WTC11 (cell line): ENCODE data around the gene RBMS2. TPM values are rescaled to one million over a fixed set of nuclear protein-coding genes. Genes with fewer than 3 reads are reported as not detected.

Experiments
- ATAC-seq: fragments of 200-7000 bp; cut with Tn5 transposase; 2 replicates; pipeline ENCODE4 v1.10.0; 2021; ENCODE audit warnings: mild to moderate bottlenecking, moderate library complexity
- CTCF ChIA-PET: fragments of 300-600 bp; sonication (Branson Sonifier 250); formaldehyde crosslinking; loops from one replicate; lab custom pipeline; 2021; ENCODE audit warnings: antibody characterized with exemption; lab: Charles Lee
- POLR2A ChIA-PET: fragments of 350-600 bp; sonication (Branson Sonifier 250); formaldehyde crosslinking; loops from one replicate; lab custom pipeline; 2021; ENCODE audit warnings: antibody characterized with exemption; lab: Charles Lee
- DNase-seq: peaks from one replicate; pipeline ENCODE4 v3.0.0; 2021; ENCODE audit warnings: low spot score
- H3K27ac Mint-ChIP-seq: 2 replicates; pipeline ENCODE4 v1.8.0; 2021; ENCODE audit warnings: mixed read lengths
- H3K27me3 Mint-ChIP-seq: 2 replicates; pipeline ENCODE4 v1.8.0; 2021; ENCODE audit warnings: low read depth, mild to moderate bottlenecking, moderate library complexity, mixed read lengths
- H3K36me3 Mint-ChIP-seq: 2 replicates; pipeline ENCODE4 v1.8.0; 2021; ENCODE audit warnings: mixed read lengths
- H3K4me1 Mint-ChIP-seq: 2 replicates; pipeline ENCODE4 v1.8.0; 2022; ENCODE audit warnings: mixed read lengths
- H3K4me3 Mint-ChIP-seq: 2 replicates; pipeline ENCODE4 v1.8.0; 2021; ENCODE audit warnings: mild to moderate bottlenecking, moderate library complexity, mixed read lengths
- H3K9me3 Mint-ChIP-seq: 2 replicates; pipeline ENCODE4 v1.8.0; 2021; ENCODE audit warnings: mixed read lengths
- CBFB ChIP-seq: sonication (generic); formaldehyde crosslinking; IDR thresholded peaks from 2 replicates; pipeline ENCODE4 v1.8.1; 2022; ENCODE audit warnings: mild to moderate bottlenecking, low read depth, missing genetic modification reagents
- CREB1 ChIP-seq: sonication (generic); formaldehyde crosslinking; IDR thresholded peaks from 2 replicates; pipeline ENCODE4 v1.8.0; 2023; ENCODE audit warnings: mild to moderate bottlenecking, missing genetic modification reagents
- CREM ChIP-seq: sonication (generic); formaldehyde crosslinking; IDR thresholded peaks from 2 replicates; pipeline ENCODE4 v1.8.1; 2022; ENCODE audit warnings: mild to moderate bottlenecking, missing genetic modification reagents, moderate library complexity
- EMX1 ChIP-seq: fragments of 250-450 bp; sonication (Bioruptor Pico); IDR thresholded peaks from 2 replicates; pipeline ENCODE4 v1.8.0; 2021; ENCODE audit warnings: mild to moderate bottlenecking
- FOXK1 ChIP-seq: sonication (generic); formaldehyde crosslinking; IDR thresholded peaks from 2 replicates; pipeline ENCODE4 v1.8.0; 2022; ENCODE audit warnings: mild to moderate bottlenecking, moderate library complexity, missing genetic modification reagents
- MXD4 ChIP-seq: fragments of 250-450 bp; sonication (Bioruptor Pico); IDR thresholded peaks from 2 replicates; pipeline ENCODE4 v1.8.0; 2021; ENCODE audit warnings: mild to moderate bottlenecking, moderate library complexity, borderline replicate concordance
- PRRX2 ChIP-seq: fragments of 250-450 bp; sonication (Bioruptor Pico); IDR thresholded peaks from 2 replicates; pipeline ENCODE4 v1.8.0; 2021; ENCODE audit warnings: mild to moderate bottlenecking
- RELA ChIP-seq: sonication (generic); formaldehyde crosslinking; IDR thresholded peaks from 2 replicates; pipeline ENCODE4 v1.8.1; 2022; ENCODE audit warnings: missing genetic modification reagents, mild to moderate bottlenecking, borderline replicate concordance
- SMAD3 ChIP-seq: sonication (generic); formaldehyde crosslinking; IDR thresholded peaks from 2 replicates; pipeline ENCODE4 v1.8.0; 2022; ENCODE audit warnings: missing genetic modification reagents, mild to moderate bottlenecking, borderline replicate concordance
- SP1 ChIP-seq: sonication (generic); formaldehyde crosslinking; conservative IDR thresholded peaks from 2 replicates; pipeline ENCODE4 v1.8.1; 2022; ENCODE audit warnings: missing genetic modification reagents
- TEAD1 ChIP-seq: sonication (generic); formaldehyde crosslinking; IDR thresholded peaks from 2 replicates; pipeline ENCODE4 v1.8.0; 2022; ENCODE audit warnings: mild to moderate bottlenecking, missing genetic modification reagents
- ZNF121 ChIP-seq: sonication (generic); formaldehyde crosslinking; IDR thresholded peaks from 2 replicates; pipeline ENCODE4 v1.8.0; 2023; ENCODE audit warnings: missing genetic modification reagents
- ZNF263 ChIP-seq: sonication (generic); formaldehyde crosslinking; IDR thresholded peaks from 2 replicates; pipeline ENCODE4 v1.8.1; 2022; ENCODE audit warnings: low read depth, mild to moderate bottlenecking, moderate library complexity, missing genetic modification reagents
- ZNF317 ChIP-seq: sonication (generic); formaldehyde crosslinking; IDR thresholded peaks from 2 replicates; pipeline ENCODE4 v1.8.1; 2023; ENCODE audit warnings: low read depth, mild to moderate bottlenecking, moderate library complexity, missing genetic modification reagents, borderline replicate concordance
- ZNF423 ChIP-seq: fragments of 250-450 bp; sonication (Bioruptor Pico); IDR thresholded peaks from 2 replicates; pipeline ENCODE4 v2.1.2; 2022; ENCODE audit warnings: mild to moderate bottlenecking, moderate library complexity
- ZNF671 ChIP-seq: fragments of 250-450 bp; sonication (Bioruptor Pico); IDR thresholded peaks from 2 replicates; pipeline ENCODE4 v1.8.0; 2021; ENCODE audit warnings: mild to moderate bottlenecking
- total RNA-seq: library from RNA; stranded (reverse); gene quantifications from 3 replicates; pipeline ENCODE4 v1.2.3, GENCODE V29; 2021
- TF ChIP-seq, protein P1 (sequence below): sonication (generic); formaldehyde crosslinking; IDR thresholded peaks from 2 replicates; pipeline ENCODE4 v1.8.0; 2023; ENCODE audit warnings: missing genetic modification reagents, mild to moderate bottlenecking, borderline replicate concordance
- TF ChIP-seq, protein P2 (sequence below): fragments of 200-600 bp; IDR thresholded peaks from 2 replicates; pipeline ENCODE4 v1.8.0; 2022; ENCODE audit warnings: antibody characterized with exemption
- TF ChIP-seq, protein P3 (sequence below): sonication (generic); formaldehyde crosslinking; IDR thresholded peaks from 2 replicates; pipeline ENCODE4 v1.8.0; 2023; ENCODE audit warnings: mild to moderate bottlenecking, missing genetic modification reagents
- TF ChIP-seq, protein P4 (sequence below): sonication (generic); formaldehyde crosslinking; IDR thresholded peaks from 2 replicates; pipeline ENCODE4 v1.8.1; 2022; ENCODE audit warnings: low read depth, mild to moderate bottlenecking, moderate library complexity, missing genetic modification reagents, borderline replicate concordance
- TF ChIP-seq, protein P5 (sequence below): sonication (generic); formaldehyde crosslinking; conservative IDR thresholded peaks from 2 replicates; pipeline ENCODE4 v1.8.1; 2022; ENCODE audit warnings: mild to moderate bottlenecking, missing genetic modification reagents

The RBMS2 gene
- total RNA-seq, 1 experiment from 2014 or later: 16.7 TPM

DNA sequence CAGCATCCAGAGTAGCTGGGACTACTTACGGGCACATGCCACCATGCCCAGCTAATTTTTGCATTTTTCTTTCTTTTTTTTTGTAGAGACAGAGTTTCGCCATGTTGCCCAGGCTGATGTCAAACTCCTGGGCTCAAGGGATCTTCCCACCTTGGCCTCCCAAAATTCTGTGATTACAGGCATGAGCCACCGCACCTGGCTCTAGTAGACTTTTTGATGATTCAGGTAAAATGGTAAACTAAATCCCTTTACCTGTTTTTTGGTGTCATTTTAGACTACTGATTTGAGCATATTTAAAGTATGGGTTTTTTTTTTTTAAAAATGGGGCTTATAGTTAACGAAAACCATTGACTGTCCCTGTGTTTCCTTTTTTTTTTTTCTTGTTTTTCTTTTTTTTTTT is 20.5 kb downstream of the RBMS2 start (continued):
- TF ChIP-seq, protein P1, sequence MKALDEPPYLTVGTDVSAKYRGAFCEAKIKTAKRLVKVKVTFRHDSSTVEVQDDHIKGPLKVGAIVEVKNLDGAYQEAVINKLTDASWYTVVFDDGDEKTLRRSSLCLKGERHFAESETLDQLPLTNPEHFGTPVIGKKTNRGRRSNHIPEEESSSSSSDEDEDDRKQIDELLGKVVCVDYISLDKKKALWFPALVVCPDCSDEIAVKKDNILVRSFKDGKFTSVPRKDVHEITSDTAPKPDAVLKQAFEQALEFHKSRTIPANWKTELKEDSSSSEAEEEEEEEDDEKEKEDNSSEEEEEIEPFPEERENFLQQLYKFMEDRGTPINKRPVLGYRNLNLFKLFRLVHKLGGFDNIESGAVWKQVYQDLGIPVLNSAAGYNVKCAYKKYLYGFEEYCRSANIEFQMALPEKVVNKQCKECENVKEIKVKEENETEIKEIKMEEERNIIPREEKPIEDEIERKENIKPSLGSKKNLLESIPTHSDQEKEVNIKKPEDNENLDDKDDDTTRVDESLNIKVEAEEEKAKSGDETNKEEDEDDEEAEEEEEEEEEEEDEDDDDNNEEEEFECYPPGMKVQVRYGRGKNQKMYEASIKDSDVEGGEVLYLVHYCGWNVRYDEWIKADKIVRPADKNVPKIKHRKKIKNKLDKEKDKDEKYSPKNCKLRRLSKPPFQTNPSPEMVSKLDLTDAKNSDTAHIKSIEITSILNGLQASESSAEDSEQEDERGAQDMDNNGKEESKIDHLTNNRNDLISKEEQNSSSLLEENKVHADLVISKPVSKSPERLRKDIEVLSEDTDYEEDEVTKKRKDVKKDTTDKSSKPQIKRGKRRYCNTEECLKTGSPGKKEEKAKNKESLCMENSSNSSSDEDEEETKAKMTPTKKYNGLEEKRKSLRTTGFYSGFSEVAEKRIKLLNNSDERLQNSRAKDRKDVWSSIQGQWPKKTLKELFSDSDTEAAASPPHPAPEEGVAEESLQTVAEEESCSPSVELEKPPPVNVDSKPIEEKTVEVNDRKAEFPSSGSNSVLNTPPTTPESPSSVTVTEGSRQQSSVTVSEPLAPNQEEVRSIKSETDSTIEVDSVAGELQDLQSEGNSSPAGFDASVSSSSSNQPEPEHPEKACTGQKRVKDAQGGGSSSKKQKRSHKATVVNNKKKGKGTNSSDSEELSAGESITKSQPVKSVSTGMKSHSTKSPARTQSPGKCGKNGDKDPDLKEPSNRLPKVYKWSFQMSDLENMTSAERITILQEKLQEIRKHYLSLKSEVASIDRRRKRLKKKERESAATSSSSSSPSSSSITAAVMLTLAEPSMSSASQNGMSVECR (CRISPR knock-in tag): no peak
- TF ChIP-seq ZNF317 (no peak), EMX1 (CRISPR knock-in tag) (no peak), MXD4 (CRISPR knock-in tag) (no peak), RELA (no peak), CREM (no peak), ZNF263 (CRISPR knock-in tag) (no peak), FOXK1 (no peak), ZNF671 (CRISPR knock-in tag) (no peak)
- TF ChIP-seq, protein P2, sequence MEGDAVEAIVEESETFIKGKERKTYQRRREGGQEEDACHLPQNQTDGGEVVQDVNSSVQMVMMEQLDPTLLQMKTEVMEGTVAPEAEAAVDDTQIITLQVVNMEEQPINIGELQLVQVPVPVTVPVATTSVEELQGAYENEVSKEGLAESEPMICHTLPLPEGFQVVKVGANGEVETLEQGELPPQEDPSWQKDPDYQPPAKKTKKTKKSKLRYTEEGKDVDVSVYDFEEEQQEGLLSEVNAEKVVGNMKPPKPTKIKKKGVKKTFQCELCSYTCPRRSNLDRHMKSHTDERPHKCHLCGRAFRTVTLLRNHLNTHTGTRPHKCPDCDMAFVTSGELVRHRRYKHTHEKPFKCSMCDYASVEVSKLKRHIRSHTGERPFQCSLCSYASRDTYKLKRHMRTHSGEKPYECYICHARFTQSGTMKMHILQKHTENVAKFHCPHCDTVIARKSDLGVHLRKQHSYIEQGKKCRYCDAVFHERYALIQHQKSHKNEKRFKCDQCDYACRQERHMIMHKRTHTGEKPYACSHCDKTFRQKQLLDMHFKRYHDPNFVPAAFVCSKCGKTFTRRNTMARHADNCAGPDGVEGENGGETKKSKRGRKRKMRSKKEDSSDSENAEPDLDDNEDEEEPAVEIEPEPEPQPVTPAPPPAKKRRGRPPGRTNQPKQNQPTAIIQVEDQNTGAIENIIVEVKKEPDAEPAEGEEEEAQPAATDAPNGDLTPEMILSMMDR: no peak

DNA sequence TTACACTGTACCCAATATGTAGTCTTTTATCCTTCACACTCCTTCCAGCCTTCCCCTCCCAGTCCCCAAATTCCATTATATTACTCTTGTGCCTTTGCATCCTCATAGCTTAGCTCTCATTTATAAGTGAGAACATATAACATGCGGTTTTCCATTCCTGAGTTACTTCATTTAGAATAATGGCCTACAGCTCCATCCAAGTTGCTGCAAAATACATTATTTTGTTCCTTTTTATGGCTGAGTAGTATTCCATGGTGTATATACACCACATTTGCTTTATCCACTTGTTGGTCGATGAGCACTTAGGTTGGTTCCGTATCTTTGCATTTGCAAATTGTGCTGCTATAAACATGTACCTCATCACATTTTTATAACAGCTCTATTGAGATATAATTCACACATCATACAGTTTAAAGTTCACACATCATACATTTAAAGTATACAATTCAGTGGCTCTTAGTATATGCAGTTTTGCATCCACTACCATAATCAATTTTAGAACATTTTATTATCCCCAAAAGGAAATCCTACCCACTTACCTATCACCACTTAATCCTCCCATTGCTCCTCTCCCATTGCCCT is 23.5 kb downstream of the RBMS2 start:
- no peaks in the 10 kb centered on the region for H3K9me3 Mint-ChIP-seq
- CTCF ChIA-PET: no interaction called here
- TF ChIP-seq ZNF671 (CRISPR knock-in tag): no peak
- no peak for TF ChIP-seq PRRX2 (CRISPR knock-in tag)
- TF ChIP-seq TEAD1 (CRISPR knock-in tag): no peak
- no peak for TF ChIP-seq CBFB (CRISPR knock-in tag)
- TF ChIP-seq, protein P3, sequence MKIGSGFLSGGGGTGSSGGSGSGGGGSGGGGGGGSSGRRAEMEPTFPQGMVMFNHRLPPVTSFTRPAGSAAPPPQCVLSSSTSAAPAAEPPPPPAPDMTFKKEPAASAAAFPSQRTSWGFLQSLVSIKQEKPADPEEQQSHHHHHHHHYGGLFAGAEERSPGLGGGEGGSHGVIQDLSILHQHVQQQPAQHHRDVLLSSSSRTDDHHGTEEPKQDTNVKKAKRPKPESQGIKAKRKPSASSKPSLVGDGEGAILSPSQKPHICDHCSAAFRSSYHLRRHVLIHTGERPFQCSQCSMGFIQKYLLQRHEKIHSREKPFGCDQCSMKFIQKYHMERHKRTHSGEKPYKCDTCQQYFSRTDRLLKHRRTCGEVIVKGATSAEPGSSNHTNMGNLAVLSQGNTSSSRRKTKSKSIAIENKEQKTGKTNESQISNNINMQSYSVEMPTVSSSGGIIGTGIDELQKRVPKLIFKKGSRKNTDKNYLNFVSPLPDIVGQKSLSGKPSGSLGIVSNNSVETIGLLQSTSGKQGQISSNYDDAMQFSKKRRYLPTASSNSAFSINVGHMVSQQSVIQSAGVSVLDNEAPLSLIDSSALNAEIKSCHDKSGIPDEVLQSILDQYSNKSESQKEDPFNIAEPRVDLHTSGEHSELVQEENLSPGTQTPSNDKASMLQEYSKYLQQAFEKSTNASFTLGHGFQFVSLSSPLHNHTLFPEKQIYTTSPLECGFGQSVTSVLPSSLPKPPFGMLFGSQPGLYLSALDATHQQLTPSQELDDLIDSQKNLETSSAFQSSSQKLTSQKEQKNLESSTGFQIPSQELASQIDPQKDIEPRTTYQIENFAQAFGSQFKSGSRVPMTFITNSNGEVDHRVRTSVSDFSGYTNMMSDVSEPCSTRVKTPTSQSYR (CRISPR knock-in tag): no peak
- TF ChIP-seq, protein P4, sequence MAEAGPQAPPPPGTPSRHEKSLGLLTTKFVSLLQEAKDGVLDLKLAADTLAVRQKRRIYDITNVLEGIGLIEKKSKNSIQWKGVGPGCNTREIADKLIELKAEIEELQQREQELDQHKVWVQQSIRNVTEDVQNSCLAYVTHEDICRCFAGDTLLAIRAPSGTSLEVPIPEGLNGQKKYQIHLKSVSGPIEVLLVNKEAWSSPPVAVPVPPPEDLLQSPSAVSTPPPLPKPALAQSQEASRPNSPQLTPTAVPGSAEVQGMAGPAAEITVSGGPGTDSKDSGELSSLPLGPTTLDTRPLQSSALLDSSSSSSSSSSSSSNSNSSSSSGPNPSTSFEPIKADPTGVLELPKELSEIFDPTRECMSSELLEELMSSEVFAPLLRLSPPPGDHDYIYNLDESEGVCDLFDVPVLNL: no peak
- TF ChIP-seq SMAD3 (CRISPR knock-in tag): no peak
- TF ChIP-seq, protein P5, sequence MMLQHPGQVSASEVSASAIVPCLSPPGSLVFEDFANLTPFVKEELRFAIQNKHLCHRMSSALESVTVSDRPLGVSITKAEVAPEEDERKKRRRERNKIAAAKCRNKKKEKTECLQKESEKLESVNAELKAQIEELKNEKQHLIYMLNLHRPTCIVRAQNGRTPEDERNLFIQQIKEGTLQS (CRISPR knock-in tag): no peak
- no peak for TF ChIP-seq SP1
- TF ChIP-seq ZNF121 (CRISPR knock-in tag): no peak
- TF ChIP-seq CREB1 (CRISPR knock-in tag): no peak
- no peak for TF ChIP-seq ZNF423 (CRISPR knock-in tag)

More for the DNA sequence above, 23.5 kb downstream of the RBMS2 start:
- Mint-ChIP-seq H3K4me3 (no peak overlapping the region), H3K27me3 (no peaks in the 10 kb centered on the region), H3K27ac (no peak overlapping the region), H3K4me1 (no peaks in the 10 kb centered on the region), H3K36me3 (no peaks in the 10 kb centered on the region)
- ATAC-seq: no peak
- no peak for DNase-seq
- POLR2A ChIA-PET: no interaction called here
